Cardiac muscle cell (in vitro differentiated cells and primary cell): ENCODE results near the gene GLIPR2. TPM values are rescaled to one million over a fixed set of nuclear protein-coding genes. Genes with fewer than 3 reads are reported as not detected.

ENCODE experiments used
- DNase-seq, 2 donors: peaks; one replicate each; pipeline versions ENCODE4 v3.0.0 to v3.0.0-alpha.2; 2010 to 2017; ENCODE audit warnings: low read depth in 1 of 2, low spot score in 1 of 2
- H3K27ac ChIP-seq: fragments of 200-600 bp; sonication (generic); 2 replicates; pipeline ENCODE4 v1.5.1; 2016
- H3K27me3 ChIP-seq: fragments of 200-600 bp; sonication (generic); 2 replicates; pipeline ENCODE4 v1.6.0; 2016; ENCODE audit warnings: control low read depth
- H3K36me3 ChIP-seq: fragments of 200-600 bp; sonication (generic); 2 replicates; pipeline ENCODE4 v1.5.1; 2016; ENCODE audit warnings: control low read depth
- H3K4me1 ChIP-seq: fragments of 200-600 bp; sonication (generic); 2 replicates; pipeline ENCODE4 v1.8.1; 2017; ENCODE audit warnings: low read depth, mild to moderate bottlenecking, mixed run types
- H3K4me3 ChIP-seq: fragments of 200-600 bp; sonication (generic); 2 replicates; pipeline ENCODE4 v1.5.1; 2016; ENCODE audit warnings: mild to moderate bottlenecking
- H3K9me3 ChIP-seq: fragments of 200-600 bp; sonication (generic); 2 replicates; pipeline ENCODE4 v1.5.1; 2017; ENCODE audit warnings: low read depth, mild to moderate bottlenecking, control low read depth
- polyA plus RNA-seq: library from polyadenylated mRNA; unstranded; fragments of >200 nt; fragmentation: Nextera tagmentation; extraction: Ambion mirVana; gene quantifications from 2 replicates; pipeline ENCODE4 v1.2.1, GENCODE V29; 2016
- total RNA-seq: library from RNA; depleted of rRNA; stranded (reverse); fragments of >200 nt; gene quantifications from 2 replicates; pipeline ENCODE4 v1.2.3, GENCODE V29; 2016
- TF ChIP-seq, protein P1 (sequence below): IDR thresholded peaks from 2 replicates; pipeline ENCODE4 v1.5.1; 2012; ENCODE audit warnings: low read depth, mild to moderate bottlenecking, low read length

The GLIPR2 gene
- total and polyA plus RNA-seq, 2 experiments from 2014 or later, result 3.2 to 15.1 TPM

DNA sequence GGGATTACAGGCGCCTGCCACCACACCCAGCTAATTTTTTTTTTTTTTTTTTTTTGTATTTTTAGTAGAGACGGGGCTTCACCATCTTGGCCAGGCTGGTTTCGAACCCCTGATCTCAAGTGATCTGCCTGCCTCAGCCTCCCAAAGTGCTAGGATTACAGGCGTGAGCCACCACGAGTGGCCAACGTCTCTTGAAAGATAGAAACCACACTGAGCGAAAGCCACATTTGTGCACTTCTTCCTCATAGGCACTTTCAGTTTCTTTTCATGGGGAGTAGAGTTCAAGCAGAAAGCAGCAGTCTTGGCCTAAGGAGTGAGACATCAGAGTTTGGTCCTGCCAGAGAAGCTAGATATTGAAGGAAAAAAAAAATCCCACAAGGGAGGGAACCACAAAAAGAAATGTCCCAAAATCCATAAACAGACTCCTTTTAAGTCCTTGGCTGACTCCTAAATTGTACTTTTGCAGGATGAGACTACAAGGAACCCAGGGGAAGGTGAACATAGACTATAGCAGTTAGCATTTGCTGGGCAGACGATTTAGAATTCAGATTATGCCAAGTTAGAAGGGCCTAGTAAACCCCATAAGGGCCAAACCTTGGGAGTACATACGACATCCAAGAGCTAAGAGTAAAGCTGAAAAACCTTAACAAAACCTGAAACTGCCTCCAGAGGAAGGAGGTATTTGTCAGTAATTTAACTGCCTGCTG, 43.9 kb upstream of the GLIPR2 start:
- Histone ChIP-seq H3K36me3 (no peaks in the 10 kb centered on the region), H3K4me3 (no peak overlapping the region), H3K4me1 (peaks cover 7% of the 10 kb centered on the region), H3K27me3 (no peaks in the 10 kb centered on the region), H3K9me3 (no peaks in the 10 kb centered on the region), H3K27ac (no peak overlapping the region)
- no peak for DNase-seq
- TF ChIP-seq, protein P1, sequence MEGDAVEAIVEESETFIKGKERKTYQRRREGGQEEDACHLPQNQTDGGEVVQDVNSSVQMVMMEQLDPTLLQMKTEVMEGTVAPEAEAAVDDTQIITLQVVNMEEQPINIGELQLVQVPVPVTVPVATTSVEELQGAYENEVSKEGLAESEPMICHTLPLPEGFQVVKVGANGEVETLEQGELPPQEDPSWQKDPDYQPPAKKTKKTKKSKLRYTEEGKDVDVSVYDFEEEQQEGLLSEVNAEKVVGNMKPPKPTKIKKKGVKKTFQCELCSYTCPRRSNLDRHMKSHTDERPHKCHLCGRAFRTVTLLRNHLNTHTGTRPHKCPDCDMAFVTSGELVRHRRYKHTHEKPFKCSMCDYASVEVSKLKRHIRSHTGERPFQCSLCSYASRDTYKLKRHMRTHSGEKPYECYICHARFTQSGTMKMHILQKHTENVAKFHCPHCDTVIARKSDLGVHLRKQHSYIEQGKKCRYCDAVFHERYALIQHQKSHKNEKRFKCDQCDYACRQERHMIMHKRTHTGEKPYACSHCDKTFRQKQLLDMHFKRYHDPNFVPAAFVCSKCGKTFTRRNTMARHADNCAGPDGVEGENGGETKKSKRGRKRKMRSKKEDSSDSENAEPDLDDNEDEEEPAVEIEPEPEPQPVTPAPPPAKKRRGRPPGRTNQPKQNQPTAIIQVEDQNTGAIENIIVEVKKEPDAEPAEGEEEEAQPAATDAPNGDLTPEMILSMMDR, result no peak

- TF ChIP-seq, protein P1, result no peak
- H3K9me3 ChIP-seq, result no peaks in the 10 kb centered on the region
- no peaks in the 10 kb centered on the region for H3K36me3 ChIP-seq
- H3K27ac ChIP-seq, result no peak overlapping the region
- H3K4me3 ChIP-seq, result no peak overlapping the region
- peaks cover 7% of the 10 kb centered on the region for H3K4me1 ChIP-seq
- no peaks in the 10 kb centered on the region for H3K27me3 ChIP-seq
- no peak for DNase-seq
Measured at GRCh38 chr9:36093384-36093783, 43.1 kb upstream of the GLIPR2 start.

- H3K36me3 ChIP-seq, result peaks cover under 1% of the 10 kb centered on the region
- H3K27me3 ChIP-seq, result no peaks in the 10 kb centered on the region
- no peaks in the 10 kb centered on the region for H3K4me1 ChIP-seq
- TF ChIP-seq, protein P1, result no peak
- no peak overlapping the region for H3K4me3 ChIP-seq
- H3K9me3 ChIP-seq, result no peaks in the 10 kb centered on the region
- DNase-seq, result no peak
- no peak overlapping the region for H3K27ac ChIP-seq
Measured at GRCh38 chr9:36099718-36100117, 36.8 kb upstream of the GLIPR2 start.

DNA sequence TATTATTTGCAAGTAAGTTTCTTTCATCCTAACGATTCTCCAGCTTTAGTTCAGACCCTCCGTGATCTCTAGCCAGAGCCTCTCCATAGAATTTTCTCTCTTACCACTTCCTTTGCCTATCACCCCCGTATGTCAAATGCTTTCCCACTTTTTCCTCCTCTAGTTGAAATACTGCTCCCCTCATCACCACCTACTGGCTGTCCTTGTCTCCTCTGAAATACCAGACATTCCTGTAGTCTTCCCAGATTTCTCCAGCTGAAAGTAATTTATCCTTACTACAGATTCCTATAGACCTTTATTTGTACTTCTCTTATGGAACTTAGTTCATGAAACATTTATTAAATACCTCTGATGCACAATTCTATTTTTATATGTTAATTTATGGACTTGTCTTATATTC, 36.0 kb upstream of the GLIPR2 start:
- H3K36me3 ChIP-seq, result peaks cover 8% of the 10 kb centered on the region
- H3K4me3 ChIP-seq, result no peak overlapping the region
- H3K27ac ChIP-seq, result no peak overlapping the region
- H3K4me1 ChIP-seq, result no peaks in the 10 kb centered on the region
- no peaks in the 10 kb centered on the region for H3K27me3 ChIP-seq
- DNase-seq, result peak; percentile 13 to 57
- no peaks in the 10 kb centered on the region for H3K9me3 ChIP-seq
- TF ChIP-seq, protein P1, result peak; percentile 14

DNA sequence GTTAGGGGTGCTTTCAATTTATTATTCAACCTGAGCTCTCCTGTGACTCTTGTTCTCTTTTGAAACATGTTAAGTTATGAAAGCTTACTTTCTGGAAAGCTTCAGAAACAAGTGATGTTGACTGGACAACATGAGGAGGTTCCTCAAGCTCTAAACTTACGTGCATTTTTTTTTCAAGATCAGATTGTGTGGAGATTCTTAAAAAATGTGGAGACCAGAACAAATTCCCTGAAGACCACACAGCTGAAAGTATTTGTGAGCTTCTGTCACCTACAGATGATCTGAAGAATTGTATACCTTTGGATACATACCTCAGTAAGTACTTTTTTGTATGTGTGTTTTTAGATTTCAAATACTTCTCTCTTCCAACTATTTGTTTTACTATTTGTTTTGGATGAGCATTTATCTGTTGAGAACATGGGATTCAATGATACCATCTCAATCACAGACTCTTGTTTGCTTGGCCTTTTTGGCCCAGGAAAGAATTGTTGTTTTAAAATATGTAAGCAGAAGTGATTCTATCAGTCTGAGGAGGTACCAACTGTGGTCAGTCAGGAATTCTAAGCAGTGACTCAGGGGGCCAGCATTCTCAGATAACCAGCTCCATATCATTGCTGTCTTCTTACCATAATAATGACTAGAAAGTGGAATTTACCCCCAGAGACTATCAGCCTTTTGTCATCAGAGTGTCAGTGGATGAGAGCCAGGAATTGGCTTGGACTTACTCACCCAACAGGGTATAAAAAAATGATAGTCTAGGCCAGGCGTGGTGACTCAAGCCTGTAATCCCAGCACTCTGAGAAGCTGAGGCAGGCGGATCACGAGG, 34.4 kb upstream of the GLIPR2 start:
- no peaks in the 10 kb centered on the region for H3K4me1 ChIP-seq

More for the DNA sequence above, 34.4 kb upstream of the GLIPR2 start:
- TF ChIP-seq, protein P1, result no peak
- Histone ChIP-seq H3K9me3 (no peaks in the 10 kb centered on the region), H3K4me3 (no peak overlapping the region), H3K27me3 (no peaks in the 10 kb centered on the region), H3K36me3 (peaks cover 8% of the 10 kb centered on the region), H3K27ac (peak overlapping the region; percentile 44)
- DNase-seq, result peak in 1 of 2 donors; percentile 97
